K562 (cell line): ENCODE measurements around the gene C22orf31. TPM values are rescaled to one million over a fixed set of nuclear protein-coding genes. Genes with fewer than 3 reads are reported as not detected.

ENCODE experiments used
- ATAC-seq: fragments of 200-7000 bp; cut with Tn5 transposase; 3 replicates; pipeline ENCODE4 v1.9.1; 2020; ENCODE audit warnings: moderate library complexity
- BruUV-seq: library from RNA; stranded (reverse); fragments of 400-500 nt; replicated peaks from 2 replicates; lab custom pipeline; 2021; lab: Mats Ljungman, UMichigan
- CTCF ChIA-PET: fragments of 300-600 bp; formaldehyde crosslinking; extraction: SDS; loops from one replicate; lab custom pipeline; 2021; ENCODE audit warnings: low intra/inter-chr PET ratio; lab: Yijun Ruan, JAX
- POLR2A ChIA-PET: fragments of 300-600, 350-650 bp; sonication (Branson Sonifier 250); formaldehyde crosslinking; extraction: SDS; loops from one replicate; lab custom pipeline; 2021; ENCODE audit warnings: antibody characterized with exemption, inconsistent platforms; lab: Yijun Ruan, JAX
- DNase-seq, 4 experiments: peaks; one replicate each; pipeline versions ENCODE4 v3.0.0 to v3.0.0-alpha.2; 2011 to 2018; ENCODE audit warnings: low spot score in 3 of 4, mixed read lengths in 3 of 4; ENCODE audit errors: extremely low read depth in 1 of 4
- FAIRE-seq: peaks from 2 replicates; lab custom pipeline; 2011; peaks lifted over from hg19 to GRCh38; lab: Jason Lieb, UNC
- H2AFZ ChIP-seq: 2 replicates; pipeline ENCODE4 v1.6.0; 2011; ENCODE audit warnings: low read depth, low read length, control low read depth, inconsistent platforms
- H3K27ac ChIP-seq: fragments of 200-600 bp; 3 replicates; pipeline ENCODE4 v1.8.0; 2011; ENCODE audit warnings: low read depth, mild to moderate bottlenecking, control low read depth, inconsistent platforms, low read length, moderate library complexity, mixed read lengths; ENCODE audit errors: extremely low read depth
- H3K27me3 ChIP-seq, 2 experiments: fragments of 300-600 bp in 1 of 2; 2 replicates in 1 of 2; 3 replicates in 1 of 2; pipeline versions ENCODE4 v1.6.0 to v1.8.0; 2011; ENCODE audit warnings: inconsistent platforms in 2 of 2, low read length in 2 of 2, mild to moderate bottlenecking in 1 of 2, mixed read lengths in 1 of 2, moderate library complexity in 1 of 2; ENCODE audit not compliant: control insufficient read depth in 2 of 2, insufficient read depth in 2 of 2
- H3K36me3 ChIP-seq: fragments of 300-600 bp; 3 replicates; pipeline ENCODE4 v1.8.0; 2011; ENCODE audit warnings: mild to moderate bottlenecking, low read length, inconsistent platforms; ENCODE audit not compliant: control insufficient read depth, insufficient read depth
- H3K4me1 ChIP-seq, 2 experiments: fragments of 200-600 bp in 1 of 2; replicated peaks in 1 of 2; 2 replicates in 1 of 2; 3 replicates in 1 of 2; pipeline versions ENCODE4 v1.5.1 to v1.8.0; 2011; ENCODE audit warnings: inconsistent platforms in 2 of 2, low read length in 2 of 2, mild to moderate bottlenecking in 1 of 2, mixed read lengths in 1 of 2, moderate library complexity in 1 of 2; ENCODE audit not compliant: control insufficient read depth in 2 of 2, insufficient read depth in 2 of 2
- H3K4me2 ChIP-seq: 2 replicates; pipeline ENCODE4 v1.6.1; 2011; ENCODE audit warnings: low read length, control low read depth, inconsistent platforms, mixed read lengths; ENCODE audit not compliant: insufficient read depth
- H3K4me3 ChIP-seq: fragments of 200-600 bp; sonication (generic), shearing (Covaris generic); 2 replicates; pipeline ENCODE4 v1.5.1; 2016; ENCODE audit warnings: control low read depth, inconsistent platforms
- H3K79me2 ChIP-seq: fragments of 200-600 bp; 3 replicates; pipeline ENCODE4 v1.8.0; 2011; ENCODE audit warnings: low read length, inconsistent platforms; ENCODE audit not compliant: control insufficient read depth, insufficient read depth
- H3K9ac ChIP-seq, 2 experiments: 2 replicates each; pipeline versions ENCODE4 v1.6.0 to v1.6.1; 2011; ENCODE audit warnings: low read depth in 2 of 2, low read length in 2 of 2, control low read depth in 1 of 2, inconsistent platforms in 1 of 2, mild to moderate bottlenecking in 1 of 2, mixed read lengths in 1 of 2; ENCODE audit not compliant: insufficient read depth in 1 of 2
- H3K9me1 ChIP-seq: one replicate; pipeline ENCODE4 v1.6.0; 2011; ENCODE audit warnings: inconsistent platforms, mild to moderate bottlenecking, low read length, moderate library complexity; ENCODE audit not compliant: control insufficient read depth, insufficient read depth
- H3K9me3 ChIP-seq: replicated peaks from 2 replicates; pipeline ENCODE4 v1.5.1; 2011; ENCODE audit warnings: low read depth, low read length, inconsistent platforms; ENCODE audit not compliant: control insufficient read depth, insufficient read depth
- H4K20me1 ChIP-seq: replicated peaks from 2 replicates; pipeline ENCODE4 v1.6.1; 2011; ENCODE audit warnings: low read length, inconsistent platforms, mixed read lengths; ENCODE audit not compliant: control insufficient read depth, insufficient read depth
- ATF1 ChIP-seq, 2 experiments: fragments of 450-650 bp in 1 of 2; IDR thresholded peaks; 2 replicates each; pipeline ENCODE4 v1.6.1; 2016; ENCODE audit warnings: missing compliant biosample characterization in 1 of 2, missing genetic modification characterization in 1 of 2
- E2F6 ChIP-seq, 2 experiments: IDR thresholded peaks; 2 replicates each; pipeline ENCODE4 v1.6.1; 2011; ENCODE audit warnings: borderline replicate concordance in 1 of 2, control low read depth in 1 of 2, low read depth in 1 of 2, low read length in 1 of 2, mild to moderate bottlenecking in 1 of 2, mixed read lengths in 1 of 2, moderate library complexity in 1 of 2; ENCODE audit not compliant: insufficient read depth in 1 of 2, insufficient read length in 1 of 2, poor library complexity in 1 of 2, severe bottlenecking in 1 of 2; ENCODE audit errors: extremely low read depth in 1 of 2
- ESRRB ChIP-seq: fragments of 250-450 bp; sonication (Bioruptor Pico); IDR thresholded peaks from 2 replicates; pipeline ENCODE4 v1.5.0; 2020; ENCODE audit warnings: mild to moderate bottlenecking, moderate library complexity, borderline replicate concordance
- ETV6 ChIP-seq, 3 experiments: fragments of 150-350 bp in 1 of 3; sonication (generic) in 1 of 3; formaldehyde crosslinking in 1 of 3; IDR thresholded peaks; 2 replicates each; pipeline versions ENCODE4 v1.6.1 to v1.8.0; 2014 to 2022; ENCODE audit warnings: borderline replicate concordance in 2 of 3, low read depth in 2 of 3, antibody characterized with exemption in 1 of 3, low read length in 1 of 3, mild to moderate bottlenecking in 1 of 3, missing genetic modification reagents in 1 of 3
- HMGN3 ChIP-seq: IDR thresholded peaks from 2 replicates; pipeline ENCODE4 v1.6.1; 2011; ENCODE audit warnings: borderline replicate concordance, low read depth, mild to moderate bottlenecking, mixed read lengths, low read length; ENCODE audit not compliant: insufficient read length; ENCODE audit errors: extremely low read depth
- MAZ ChIP-seq, 2 experiments: fragments of 450-650 bp in 1 of 2; sonication (generic) in 1 of 2; formaldehyde crosslinking; IDR thresholded peaks in 1 of 2; conservative IDR thresholded peaks in 1 of 2; 2 replicates each; pipeline versions ENCODE4 v1.4.0 to v1.5.0; 2020; ENCODE audit warnings: mild to moderate bottlenecking in 1 of 2, missing genetic modification reagents in 1 of 2
- PRPF4 ChIP-seq: fragments of 200-400 bp; formaldehyde crosslinking; IDR thresholded peaks from one replicate; pipeline ENCODE4 v1.6.1; 2017; ENCODE audit warnings: low read length, low read depth, mild to moderate bottlenecking; ENCODE audit not compliant: insufficient read depth, poor library complexity, severe bottlenecking
- SREBF1 ChIP-seq: fragments of 150-350 bp; IDR thresholded peaks from 2 replicates; pipeline ENCODE4 v1.6.1; 2014; ENCODE audit warnings: antibody characterized with exemption, low read depth, low read length, borderline replicate concordance
- ZNF445 ChIP-seq: fragments of 250-450 bp; sonication (Bioruptor Pico); IDR thresholded peaks from 2 replicates; pipeline ENCODE4 v1.4.0; 2020; ENCODE audit warnings: low read depth, mild to moderate bottlenecking, moderate library complexity
- ZNF717 ChIP-seq: fragments of 250-450 bp; sonication (Bioruptor Pico); IDR thresholded peaks from 2 replicates; pipeline ENCODE4 v1.5.0; 2021
- ZNF79 ChIP-seq: fragments of 250-450 bp; sonication (Bioruptor Pico); IDR thresholded peaks from 2 replicates; pipeline ENCODE4 v1.4.0; 2020; ENCODE audit warnings: low read depth, mild to moderate bottlenecking, moderate library complexity
- whole genome bisulfite sequencing: fragments of 100-300 bp; shearing (Covaris generic); methylation state at CpG from one replicate; pipeline ENCODE4 v1.1.6; 2016; ENCODE audit warnings: low coverage, mixed read lengths; ENCODE audit not compliant: insufficient coverage; ENCODE audit errors: missing lambda C conversion rate; 5-methylcytosine and 5-hydroxymethylcytosine counted together
- in situ Hi-C: fragments of 300-500 bp; cut with MboI; formaldehyde crosslinking; loops from 4 replicates; pipeline ENCODE4 v1.15.0; 2018; ENCODE audit warnings: inconsistent platforms, mixed read lengths
- intact Hi-C: fragments of 100-400 bp; cut with micrococcal nuclease; formaldehyde crosslinking; loops from 2 replicates; pipeline ENCODE4 v1.14.2; 2022
- polyA plus RNA-seq, 8 experiments: library from polyadenylated mRNA; depleted of rRNA in 4 of 8; stranded (reverse) in 5 of 8; unstranded in 3 of 8; fragments of >200 nt; fragmentation: Nextera tagmentation in 2 of 8; fragmentation: Illumina TruSeq in 1 of 8; extraction: Ambion mirVana in 2 of 8; extraction: Trizol in 1 of 8; gene quantifications; 2 replicates each; pipeline versions ENCODE4 v1.2.1 to v1.2.3, GENCODE V29; 2011 to 2014; ENCODE audit warnings: inconsistent platforms in 1 of 8, missing spikeins in 1 of 8
- total RNA-seq, 7 experiments: library from RNA; depleted of rRNA in 6 of 7; stranded (reverse); fragments of >200 nt in 6 of 7; fragmentation: Illumina TruSeq in 2 of 7; extraction: Trizol in 2 of 7; gene quantifications; 2 replicates each; pipeline versions ENCODE4 v1.2.1 to v1.2.3, GENCODE V29; 2011 to 2021; ENCODE audit warnings: low replicate concordance in 1 of 7

Gene C22orf31
- total and polyA plus RNA-seq, 9 of the 15 experiments (the other 6 are each of a cell fraction or from before 2014, with no cell fraction given) = not detected

- TF ChIP-seq E2F6 (IDR thresholded peaks at IDR 0.05; ENCODE audit: borderline replicate concordance in 1 of 2, extremely low read depth in 1 of 2, insufficient read depth in 1 of 2, insufficient read length in 1 of 2, low read depth in 1 of 2, low read length in 1 of 2, poor library complexity in 1 of 2, severe bottlenecking in 1 of 2) = no peak
These were observed 45.3 kb downstream of the C22orf31 start (continued) for GRCh38 chr22:29016067-29016938.

- Histone ChIP-seq H3K9me3 (no peaks in the 10 kb centered on the region), H2AFZ (no peak overlapping the region), H3K9me1 (no peaks in the 10 kb centered on the region), H3K4me2 (no peak overlapping the region), H3K4me1 (no peaks in the 10 kb centered on the region), H3K9ac (no peak overlapping the region; a peak in 1 of 4 replicates), H3K27me3 (no peaks in the 10 kb centered on the region), H4K20me1 (no peaks in the 10 kb centered on the region), H3K4me3 (no peak overlapping the region), H3K79me2 (no peaks in the 10 kb centered on the region), H3K36me3 (no peaks in the 10 kb centered on the region), H3K27ac (no peak overlapping the region)
- BruUV-seq = no TSS peak
- DNase-seq (no peak), ATAC-seq (no peak), FAIRE-seq (no peak)
- 89% methylated on average over 4 of the region's 4 CpGs for WGBS
- intact Hi-C loops (no loop called here), in situ Hi-C loops (no loop called here)
- ChIA-PET CTCF (no interaction called here), POLR2A (interaction anchor here (0.6 to 1.4 kb wide), 4 partner anchors 9 to 752 kb away, joined by 3 to 4 read pairs (median 3); partner anchors contain the start of gene ZMAT5)
- no peak for TF ChIP-seq SREBF1
- no peak for TF ChIP-seq ZNF79 (CRISPR knock-in tag)
- no peak for TF ChIP-seq ZNF445 (CRISPR knock-in tag)
- no peak for TF ChIP-seq ESRRB (CRISPR knock-in tag)
- no peak for TF ChIP-seq HMGN3
- no peak for TF ChIP-seq MAZ (CRISPR knock-in tag; conservative IDR thresholded peaks at IDR 0.05 in 1 of 2, IDR thresholded peaks at IDR 0.05 in 1 of 2)
- no peak for TF ChIP-seq PRPF4
- TF ChIP-seq ATF1 (CRISPR knock-in tag; IDR thresholded peaks at IDR 0.05) = no peak
- no peak for TF ChIP-seq ATF1 (tag; IDR thresholded peaks at IDR 0.05)
- no peak for TF ChIP-seq ZNF717 (CRISPR knock-in tag)
- no peak for TF ChIP-seq ETV6 (IDR thresholded peaks at IDR 0.05; ENCODE audit: borderline replicate concordance in 1 of 2, low read depth in 2 of 2, low read length in 1 of 2)
- TF ChIP-seq ETV6 (CRISPR knock-in tag; IDR thresholded peaks at IDR 0.05; ENCODE audit: borderline replicate concordance) = no peak
These were observed 46.9 kb downstream of the C22orf31 start for GRCh38 chr22:29014773-29015172.
